Tibial nerve (tissue), 4 donors: Measurements from ENCODE around the gene MTHFR.

Experiments used
- CTCF ChIP-seq, 5 experiments: fragments of 200-600 bp in 3 of 5; fragments of 450-650 bp in 2 of 5; sonication (generic) in 3 of 5; IDR thresholded peaks; one replicate each; pipeline ENCODE4 v1.5.1; 2016 to 2019; ENCODE audit warnings: antibody characterized with exemption in 5 of 5, mild to moderate bottlenecking in 3 of 5, moderate library complexity in 2 of 5
- EP300 ChIP-seq, 2 donors: sonication (generic); formaldehyde crosslinking; IDR thresholded peaks; one replicate each; pipeline ENCODE4 v1.6.1; 2017; ENCODE audit warnings: antibody characterized with exemption in 2 of 2, mild to moderate bottlenecking in 1 of 2
- POLR2A ChIP-seq, 2 donors: fragments of 450-650 bp; IDR thresholded peaks; one replicate each; pipeline ENCODE4 v1.6.1; 2017; ENCODE audit warnings: antibody characterized with exemption in 2 of 2, mild to moderate bottlenecking in 2 of 2, moderate library complexity in 2 of 2

- TF ChIP-seq CTCF (IDR thresholded peaks at IDR 0.05) (no peak), POLR2A (IDR thresholded peaks at IDR 0.05) (no peak), EP300 (IDR thresholded peaks at IDR 0.05) (peak in 1 of 2 donors; percentile 51)
Measured at GRCh38 chr1:11736746-11737639, 68.8 kb downstream of the MTHFR start.
